Measurements from ENCODE around the gene RAD51AP2. TPM values are rescaled to one million over a fixed set of nuclear protein-coding genes. Genes with fewer than 3 reads are reported as not detected.

Gene RAD51AP2
- total and polyA plus RNA-seq, 2 of the 13 experiments (the other 11 are each of a cell fraction or from before 2014, with no cell fraction given): 0.11 to 0.12 TPM

- TF ChIP-seq SNAPC4 (CRISPR knock-in tag; IDR thresholded peaks at IDR 0.05): no peak
- TF ChIP-seq ZNF20 (CRISPR knock-in tag; IDR thresholded peaks at IDR 0.05): no peak
- TF ChIP-seq DBP (CRISPR knock-in tag; IDR thresholded peaks at IDR 0.05; ENCODE audit: not compliant biosample characterization): no peak
- no peak for TF ChIP-seq ZNF83 (CRISPR knock-in tag; IDR thresholded peaks at IDR 0.05; ENCODE audit: borderline replicate concordance)
- TF ChIP-seq ZFYVE20 (CRISPR knock-in tag; IDR thresholded peaks at IDR 0.05; ENCODE audit: borderline replicate concordance, low read depth): no peak
- TF ChIP-seq ATF6 (CRISPR knock-in tag; conservative IDR thresholded peaks at IDR 0.05): no peak
- TF ChIP-seq ZNF878 (CRISPR knock-in tag; IDR thresholded peaks at IDR 0.05): no peak
- TF ChIP-seq KDM5B (CRISPR knock-in tag; IDR thresholded peaks at IDR 0.05; ENCODE audit: borderline replicate concordance): no peak; the same call in 1 of the 2 replicates
- no peak for TF ChIP-seq ZNF10 (CRISPR knock-in tag; IDR thresholded peaks at IDR 0.05; ENCODE audit: borderline replicate concordance, low read depth)
- no peak for TF ChIP-seq NCOA1 (CRISPR knock-in tag; IDR thresholded peaks at IDR 0.05)
- no peak for TF ChIP-seq TFAP4 (IDR thresholded peaks at IDR 0.05; ENCODE audit: borderline replicate concordance, low read depth)
- TF ChIP-seq JDP2 (CRISPR knock-in tag; IDR thresholded peaks at IDR 0.05; ENCODE audit: borderline replicate concordance): no peak
- no peak for TF ChIP-seq CERS6 (CRISPR knock-in tag; IDR thresholded peaks at IDR 0.05)
- TF ChIP-seq SALL2 (CRISPR knock-in tag; IDR thresholded peaks at IDR 0.05): no peak
- TF ChIP-seq ZNF512 (CRISPR knock-in tag; IDR thresholded peaks at IDR 0.05): peak; percentile 69; the same call in 1 of the 2 replicates
- peak; percentile 45; the same call in 1 of the 2 replicates for TF ChIP-seq KAT8 (CRISPR knock-in tag; IDR thresholded peaks at IDR 0.05)
Observed at GRCh38 chr2:17518212-17519154, at the start of gene RAD51AP2 (continued).

All from HepG2 (cell line).